ENCODE data around the gene OR10V1.
A peak's percentile ranks its signal among the peaks of the same experiment; 100 is the strongest.

The OR10V1 gene

GRCh38 chr11:59730896-59731565 is 17.4 kb upstream of the OR10V1 start:
- H3K36me3 Mint-ChIP-seq (ENCODE audit: insufficient read depth): no peaks in the 10 kb centered on the region
- no peak for DNase-seq (ENCODE audit: low spot score in 2 of 2)
- H3K9me3 Mint-ChIP-seq: no peaks in the 10 kb centered on the region
- no peak overlapping the region for H3K4me3 Mint-ChIP-seq
- H3K27me3 Mint-ChIP-seq: no peaks in the 10 kb centered on the region
- no peak for ATAC-seq (replicated peaks; ENCODE audit: extremely low read depth, poor library complexity, severe bottlenecking)
- no peak overlapping the region for H3K27ac Mint-ChIP-seq (ENCODE audit: low read depth)
- H3K4me1 Mint-ChIP-seq: peaks cover 7% of the 10 kb centered on the region

GRCh38 chr11:59729834-59730233 is 16.2 kb upstream of the OR10V1 start:
- H3K4me3 Mint-ChIP-seq: no peak overlapping the region
- H3K27me3 Mint-ChIP-seq: peaks cover under 1% of the 10 kb centered on the region
- peaks cover 7% of the 10 kb centered on the region for H3K4me1 Mint-ChIP-seq

GRCh38 chr11:59728913-59729312 is 15.3 kb upstream of the OR10V1 start:
- Mint-ChIP-seq H3K4me3 (no peak overlapping the region), H3K36me3 (ENCODE audit: insufficient read depth) (no peaks in the 10 kb centered on the region), H3K9me3 (no peaks in the 10 kb centered on the region), H3K4me1 (peaks cover 7% of the 10 kb centered on the region), H3K27me3 (peaks cover 10% of the 10 kb centered on the region), H3K27ac (ENCODE audit: low read depth) (no peak overlapping the region)
- ATAC-seq (replicated peaks; ENCODE audit: extremely low read depth, poor library complexity, severe bottlenecking) (peak; percentile 86), DNase-seq (ENCODE audit: low spot score in 2 of 2) (no peak)

More at GRCh38 chr11:59729834-59730233, 16.2 kb upstream of the OR10V1 start:
- H3K9me3 Mint-ChIP-seq: no peaks in the 10 kb centered on the region
- H3K36me3 Mint-ChIP-seq (ENCODE audit: insufficient read depth): no peaks in the 10 kb centered on the region
- DNase-seq (ENCODE audit: low spot score in 2 of 2): no peak
- H3K27ac Mint-ChIP-seq (ENCODE audit: low read depth): no peak overlapping the region
- ATAC-seq (replicated peaks; ENCODE audit: extremely low read depth, poor library complexity, severe bottlenecking): no peak

- Mint-ChIP-seq H3K9me3 (no peaks in the 10 kb centered on the region), H3K4me3 (no peak overlapping the region), H3K27ac (ENCODE audit: low read depth) (no peak overlapping the region), H3K27me3 (peaks cover 18% of the 10 kb centered on the region), H3K4me1 (peaks cover 7% of the 10 kb centered on the region), H3K36me3 (ENCODE audit: insufficient read depth) (no peaks in the 10 kb centered on the region)
- ATAC-seq (replicated peaks; ENCODE audit: extremely low read depth, poor library complexity, severe bottlenecking) (no peak), DNase-seq (ENCODE audit: low spot score in 2 of 2) (no peak)
These were observed 14.5 kb upstream of the OR10V1 start for GRCh38 chr11:59728154-59728553.

GRCh38 chr11:59727426-59727825 is 13.8 kb upstream of the OR10V1 start:
- Mint-ChIP-seq H3K27me3 (peaks cover 25% of the 10 kb centered on the region), H3K4me1 (peaks cover 7% of the 10 kb centered on the region), H3K27ac (ENCODE audit: low read depth) (no peak overlapping the region), H3K4me3 (no peak overlapping the region), H3K9me3 (no peaks in the 10 kb centered on the region), H3K36me3 (ENCODE audit: insufficient read depth) (no peaks in the 10 kb centered on the region)
- ATAC-seq (replicated peaks; ENCODE audit: extremely low read depth, poor library complexity, severe bottlenecking) (no peak), DNase-seq (ENCODE audit: low spot score in 2 of 2) (no peak)

GRCh38 chr11:59724066-59724465 is 10.4 kb upstream of the OR10V1 start:
- no peaks in the 10 kb centered on the region for H3K9me3 Mint-ChIP-seq
- H3K4me1 Mint-ChIP-seq: peaks cover 4% of the 10 kb centered on the region
- H3K36me3 Mint-ChIP-seq (ENCODE audit: insufficient read depth): no peaks in the 10 kb centered on the region
- H3K4me3 Mint-ChIP-seq: no peak overlapping the region
- DNase-seq (ENCODE audit: low spot score in 2 of 2) (no peak), ATAC-seq (replicated peaks; ENCODE audit: extremely low read depth, poor library complexity, severe bottlenecking) (no peak)
- H3K27me3 Mint-ChIP-seq: peaks cover 42% of the 10 kb centered on the region
- no peak overlapping the region for H3K27ac Mint-ChIP-seq (ENCODE audit: low read depth)

- H3K27me3 Mint-ChIP-seq: peaks cover 75% of the 10 kb centered on the region
- H3K36me3 Mint-ChIP-seq (ENCODE audit: insufficient read depth): no peaks in the 10 kb centered on the region
- H3K4me3 Mint-ChIP-seq: no peak overlapping the region
- ATAC-seq (replicated peaks; ENCODE audit: extremely low read depth, poor library complexity, severe bottlenecking) (no peak), DNase-seq (ENCODE audit: low spot score in 2 of 2) (no peak)
- no peak overlapping the region for H3K27ac Mint-ChIP-seq (ENCODE audit: low read depth)
- H3K9me3 Mint-ChIP-seq: no peaks in the 10 kb centered on the region
- no peaks in the 10 kb centered on the region for H3K4me1 Mint-ChIP-seq
These were observed 5.9 kb upstream of the OR10V1 start for GRCh38 chr11:59719556-59719955.

GRCh38 chr11:59716051-59716450 is 2.4 kb upstream of the OR10V1 start:
- DNase-seq (ENCODE audit: low spot score in 2 of 2) (no peak), ATAC-seq (replicated peaks; ENCODE audit: extremely low read depth, poor library complexity, severe bottlenecking) (no peak)
- H3K27me3 Mint-ChIP-seq: peaks cover 57% of the 10 kb centered on the region
- H3K36me3 Mint-ChIP-seq (ENCODE audit: insufficient read depth): no peaks in the 10 kb centered on the region
- H3K27ac Mint-ChIP-seq (ENCODE audit: low read depth): no peak overlapping the region
- no peaks in the 10 kb centered on the region for H3K4me1 Mint-ChIP-seq
- H3K9me3 Mint-ChIP-seq: no peaks in the 10 kb centered on the region
- H3K4me3 Mint-ChIP-seq: no peak overlapping the region

- Mint-ChIP-seq H3K27me3 (peaks cover 55% of the 10 kb centered on the region), H3K9me3 (no peaks in the 10 kb centered on the region), H3K4me3 (no peak overlapping the region), H3K36me3 (ENCODE audit: insufficient read depth) (no peaks in the 10 kb centered on the region), H3K4me1 (no peaks in the 10 kb centered on the region), H3K27ac (ENCODE audit: low read depth) (no peak overlapping the region)
- DNase-seq (ENCODE audit: low spot score in 2 of 2): no peak
- no peak for ATAC-seq (replicated peaks; ENCODE audit: extremely low read depth, poor library complexity, severe bottlenecking)
These were observed 3.4 kb downstream of the OR10V1 start for GRCh38 chr11:59710136-59710847.

- H3K4me3 Mint-ChIP-seq: no peak overlapping the region
- H3K27ac Mint-ChIP-seq (ENCODE audit: low read depth): no peak overlapping the region
- no peaks in the 10 kb centered on the region for H3K4me1 Mint-ChIP-seq
- peaks cover 59% of the 10 kb centered on the region for H3K27me3 Mint-ChIP-seq
- DNase-seq (ENCODE audit: low spot score in 2 of 2): no peak
- H3K36me3 Mint-ChIP-seq (ENCODE audit: insufficient read depth): no peaks in the 10 kb centered on the region
- ATAC-seq (replicated peaks; ENCODE audit: extremely low read depth, poor library complexity, severe bottlenecking): no peak
- no peaks in the 10 kb centered on the region for H3K9me3 Mint-ChIP-seq
These were observed 5.1 kb downstream of the OR10V1 start for GRCh38 chr11:59708537-59708936.

- peaks cover 49% of the 10 kb centered on the region for H3K27me3 Mint-ChIP-seq
- H3K36me3 Mint-ChIP-seq (ENCODE audit: insufficient read depth): no peaks in the 10 kb centered on the region
- H3K9me3 Mint-ChIP-seq: no peaks in the 10 kb centered on the region
- no peak overlapping the region for H3K4me3 Mint-ChIP-seq
- DNase-seq (ENCODE audit: low spot score in 2 of 2): no peak
- no peaks in the 10 kb centered on the region for H3K4me1 Mint-ChIP-seq
- ATAC-seq (replicated peaks; ENCODE audit: extremely low read depth, poor library complexity, severe bottlenecking): no peak
- no peak overlapping the region for H3K27ac Mint-ChIP-seq (ENCODE audit: low read depth)
These were observed 6.3 kb downstream of the OR10V1 start for GRCh38 chr11:59707371-59707770.

- no peaks in the 10 kb centered on the region for H3K9me3 Mint-ChIP-seq
- peaks cover 56% of the 10 kb centered on the region for H3K27me3 Mint-ChIP-seq
- H3K27ac Mint-ChIP-seq (ENCODE audit: low read depth): no peak overlapping the region
- no peak for DNase-seq (ENCODE audit: low spot score in 2 of 2)
- no peak overlapping the region for H3K4me3 Mint-ChIP-seq
- H3K36me3 Mint-ChIP-seq (ENCODE audit: insufficient read depth): no peaks in the 10 kb centered on the region
- no peaks in the 10 kb centered on the region for H3K4me1 Mint-ChIP-seq
- no peak for ATAC-seq (replicated peaks; ENCODE audit: extremely low read depth, poor library complexity, severe bottlenecking)
These were observed 6.9 kb downstream of the OR10V1 start for GRCh38 chr11:59706518-59707285.

- Mint-ChIP-seq H3K27ac (ENCODE audit: low read depth) (no peak overlapping the region), H3K9me3 (no peaks in the 10 kb centered on the region), H3K27me3 (peaks cover 57% of the 10 kb centered on the region), H3K36me3 (ENCODE audit: insufficient read depth) (no peaks in the 10 kb centered on the region), H3K4me1 (no peaks in the 10 kb centered on the region), H3K4me3 (no peak overlapping the region)
- DNase-seq (ENCODE audit: low spot score in 2 of 2) (no peak), ATAC-seq (replicated peaks; ENCODE audit: extremely low read depth, poor library complexity, severe bottlenecking) (no peak)
These were observed 8.4 kb downstream of the OR10V1 start for GRCh38 chr11:59705294-59705693.

All from central memory CD8-positive, alpha-beta T cell (primary cell).